HepG2 (cell line): ENCODE measurements around the gene GADD45GIP1. TPM values are rescaled to one million over a fixed set of nuclear protein-coding genes. Genes with fewer than 3 reads are reported as not detected.
A peak's percentile ranks its signal among the peaks of the same experiment; 100 is the strongest.

Experiments used
- ARID4A ChIP-seq: sonication (generic); formaldehyde crosslinking; IDR thresholded peaks from 2 replicates; pipeline ENCODE4 v1.5.0; 2020; ENCODE audit warnings: mild to moderate bottlenecking, missing genetic modification reagents, borderline replicate concordance
- FOXA3 ChIP-seq: IDR thresholded peaks from 2 replicates; pipeline ENCODE4 v1.6.1; 2016; ENCODE audit warnings: missing genetic modification reagents, missing compliant biosample characterization
- FOXC1 ChIP-seq: sonication (generic); formaldehyde crosslinking; IDR thresholded peaks from 2 replicates; pipeline ENCODE4 v1.8.0; 2022; ENCODE audit warnings: mild to moderate bottlenecking, missing genetic modification reagents, borderline replicate concordance
- HHEX ChIP-seq: IDR thresholded peaks from 2 replicates; pipeline ENCODE4 v1.6.1; 2016; ENCODE audit warnings: control low read depth
- KAT7 ChIP-seq: IDR thresholded peaks from 2 replicates; pipeline ENCODE4 v1.6.1; 2018; ENCODE audit warnings: borderline replicate concordance, missing compliant biosample characterization
- KLF13 ChIP-seq: sonication (generic); formaldehyde crosslinking; IDR thresholded peaks from 2 replicates; pipeline ENCODE4 v1.4.0; 2020; ENCODE audit warnings: mild to moderate bottlenecking, missing genetic modification reagents
- MYNN ChIP-seq: sonication (generic); formaldehyde crosslinking; IDR thresholded peaks from 2 replicates; pipeline ENCODE4 v1.4.0; 2020; ENCODE audit warnings: mild to moderate bottlenecking, low read depth, missing genetic modification reagents
- RFXAP ChIP-seq: sonication (generic); formaldehyde crosslinking; IDR thresholded peaks from 2 replicates; pipeline ENCODE4 v1.4.0; 2020; ENCODE audit warnings: missing genetic modification reagents, borderline replicate concordance
- SIN3A ChIP-seq: IDR thresholded peaks from 2 replicates; pipeline ENCODE4 v1.6.1; 2011; ENCODE audit warnings: low read depth, mild to moderate bottlenecking, control low read depth, low read length, borderline replicate concordance
- TARDBP ChIP-seq: sonication (generic); formaldehyde crosslinking; IDR thresholded peaks from 2 replicates; pipeline ENCODE4 v1.8.0; 2022; ENCODE audit warnings: mild to moderate bottlenecking, missing genetic modification reagents
- XRCC5 ChIP-seq: fragments of 200-400 bp; formaldehyde crosslinking; optimal IDR thresholded peaks from 2 replicates; pipeline ENCODE3; 2017; ENCODE audit warnings: mild to moderate bottlenecking, low read length
- YEATS4 ChIP-seq: sonication (generic); formaldehyde crosslinking; IDR thresholded peaks from 2 replicates; pipeline ENCODE4 v1.4.0; 2020; ENCODE audit warnings: missing genetic modification reagents, borderline replicate concordance
- ZFX ChIP-seq: sonication (generic); formaldehyde crosslinking; IDR thresholded peaks from 2 replicates; pipeline ENCODE4 v1.4.0; 2020; ENCODE audit warnings: mild to moderate bottlenecking, low read depth, missing genetic modification reagents, moderate library complexity
- ZNF331 ChIP-seq: sonication (generic); formaldehyde crosslinking; IDR thresholded peaks from 2 replicates; pipeline ENCODE4 v1.4.0; 2020; ENCODE audit warnings: missing genetic modification reagents
- ZNF772 ChIP-seq: sonication (generic); formaldehyde crosslinking; IDR thresholded peaks from 2 replicates; pipeline ENCODE4 v1.5.0; 2020; ENCODE audit warnings: mild to moderate bottlenecking, missing genetic modification reagents
- polyA plus RNA-seq, 8 experiments: library from polyadenylated mRNA; depleted of rRNA in 3 of 8; stranded (reverse) in 7 of 8; unstranded in 1 of 8; fragments of >200 nt; fragmentation: Illumina TruSeq in 4 of 8; extraction: Trizol in 4 of 8; gene quantifications; 2 replicates each; pipeline versions ENCODE4 v1.2.1 to v1.2.3, GENCODE V29; 2011 to 2016; ENCODE audit warnings: low read depth in 4 of 8, missing spikeins in 1 of 8, mixed read lengths in 1 of 8; ENCODE audit not compliant: insufficient read depth in 1 of 8
- total RNA-seq, 5 experiments: library from RNA; depleted of rRNA; stranded (reverse); fragments of >200 nt; fragmentation: Illumina TruSeq; extraction: Trizol; gene quantifications; 2 replicates each; pipeline ENCODE4 v1.2.3, GENCODE V29; 2016; ENCODE audit warnings: low read depth in 1 of 5
- TF ChIP-seq, protein P1 (sequence below): sonication (generic); formaldehyde crosslinking; IDR thresholded peaks from 2 replicates; pipeline ENCODE4 v1.5.0; 2020; ENCODE audit warnings: missing genetic modification reagents
- TF ChIP-seq, protein P2 (sequence below): sonication (generic); formaldehyde crosslinking; IDR thresholded peaks from 2 replicates; pipeline ENCODE4 v1.4.0; 2020; ENCODE audit warnings: missing genetic modification reagents
- TF ChIP-seq, protein P3 (sequence below): sonication (generic); formaldehyde crosslinking; IDR thresholded peaks from 2 replicates; pipeline ENCODE4 v1.4.0; 2020; ENCODE audit warnings: missing genetic modification reagents

The GADD45GIP1 gene
- total and polyA plus RNA-seq, 2 of the 13 experiments (the other 11 are each of a cell fraction or from before 2014, with no cell fraction given): 24.6 to 30.7 TPM

- TF ChIP-seq, protein P1, sequence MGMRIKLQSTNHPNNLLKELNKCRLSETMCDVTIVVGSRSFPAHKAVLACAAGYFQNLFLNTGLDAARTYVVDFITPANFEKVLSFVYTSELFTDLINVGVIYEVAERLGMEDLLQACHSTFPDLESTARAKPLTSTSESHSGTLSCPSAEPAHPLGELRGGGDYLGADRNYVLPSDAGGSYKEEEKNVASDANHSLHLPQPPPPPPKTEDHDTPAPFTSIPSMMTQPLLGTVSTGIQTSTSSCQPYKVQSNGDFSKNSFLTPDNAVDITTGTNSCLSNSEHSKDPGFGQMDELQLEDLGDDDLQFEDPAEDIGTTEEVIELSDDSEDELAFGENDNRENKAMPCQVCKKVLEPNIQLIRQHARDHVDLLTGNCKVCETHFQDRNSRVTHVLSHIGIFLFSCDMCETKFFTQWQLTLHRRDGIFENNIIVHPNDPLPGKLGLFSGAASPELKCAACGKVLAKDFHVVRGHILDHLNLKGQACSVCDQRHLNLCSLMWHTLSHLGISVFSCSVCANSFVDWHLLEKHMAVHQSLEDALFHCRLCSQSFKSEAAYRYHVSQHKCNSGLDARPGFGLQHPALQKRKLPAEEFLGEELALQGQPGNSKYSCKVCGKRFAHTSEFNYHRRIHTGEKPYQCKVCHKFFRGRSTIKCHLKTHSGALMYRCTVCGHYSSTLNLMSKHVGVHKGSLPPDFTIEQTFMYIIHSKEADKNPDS: no peak
- TF ChIP-seq KAT7 (CRISPR knock-in tag) (0 out of 2 replicates have a peak, but pooled peaks have one; percentile 10), TARDBP (CRISPR knock-in tag) (no peak), ARID4A (0 out of 2 replicates have a peak, but pooled peaks have one; percentile 12), FOXA3 (0 out of 2 replicates have a peak, but pooled peaks have one; percentile 6), MYNN (no peak), XRCC5 (no peak), ZFX (CRISPR knock-in tag) (peak; percentile 56; the same call in 1 of the 2 replicates), KLF13 (CRISPR knock-in tag) (no peak), ZNF331 (CRISPR knock-in tag) (no peak), RFXAP (CRISPR knock-in tag) (no peak), ZNF772 (CRISPR knock-in tag) (no peak), FOXC1 (CRISPR knock-in tag) (no peak), HHEX (CRISPR knock-in tag) (no peak), YEATS4 (peak; percentile 10; the same call in 1 of the 2 replicates), SIN3A (no peak)
- TF ChIP-seq, protein P2, sequence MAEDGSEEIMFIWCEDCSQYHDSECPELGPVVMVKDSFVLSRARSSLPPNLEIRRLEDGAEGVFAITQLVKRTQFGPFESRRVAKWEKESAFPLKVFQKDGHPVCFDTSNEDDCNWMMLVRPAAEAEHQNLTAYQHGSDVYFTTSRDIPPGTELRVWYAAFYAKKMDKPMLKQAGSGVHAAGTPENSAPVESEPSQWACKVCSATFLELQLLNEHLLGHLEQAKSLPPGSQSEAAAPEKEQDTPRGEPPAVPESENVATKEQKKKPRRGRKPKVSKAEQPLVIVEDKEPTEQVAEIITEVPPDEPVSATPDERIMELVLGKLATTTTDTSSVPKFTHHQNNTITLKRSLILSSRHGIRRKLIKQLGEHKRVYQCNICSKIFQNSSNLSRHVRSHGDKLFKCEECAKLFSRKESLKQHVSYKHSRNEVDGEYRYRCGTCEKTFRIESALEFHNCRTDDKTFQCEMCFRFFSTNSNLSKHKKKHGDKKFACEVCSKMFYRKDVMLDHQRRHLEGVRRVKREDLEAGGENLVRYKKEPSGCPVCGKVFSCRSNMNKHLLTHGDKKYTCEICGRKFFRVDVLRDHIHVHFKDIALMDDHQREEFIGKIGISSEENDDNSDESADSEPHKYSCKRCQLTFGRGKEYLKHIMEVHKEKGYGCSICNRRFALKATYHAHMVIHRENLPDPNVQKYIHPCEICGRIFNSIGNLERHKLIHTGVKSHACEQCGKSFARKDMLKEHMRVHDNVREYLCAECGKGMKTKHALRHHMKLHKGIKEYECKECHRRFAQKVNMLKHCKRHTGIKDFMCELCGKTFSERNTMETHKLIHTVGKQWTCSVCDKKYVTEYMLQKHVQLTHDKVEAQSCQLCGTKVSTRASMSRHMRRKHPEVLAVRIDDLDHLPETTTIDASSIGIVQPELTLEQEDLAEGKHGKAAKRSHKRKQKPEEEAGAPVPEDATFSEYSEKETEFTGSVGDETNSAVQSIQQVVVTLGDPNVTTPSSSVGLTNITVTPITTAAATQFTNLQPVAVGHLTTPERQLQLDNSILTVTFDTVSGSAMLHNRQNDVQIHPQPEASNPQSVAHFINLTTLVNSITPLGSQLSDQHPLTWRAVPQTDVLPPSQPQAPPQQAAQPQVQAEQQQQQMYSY (CRISPR knock-in tag): no peak
- TF ChIP-seq, protein P3, sequence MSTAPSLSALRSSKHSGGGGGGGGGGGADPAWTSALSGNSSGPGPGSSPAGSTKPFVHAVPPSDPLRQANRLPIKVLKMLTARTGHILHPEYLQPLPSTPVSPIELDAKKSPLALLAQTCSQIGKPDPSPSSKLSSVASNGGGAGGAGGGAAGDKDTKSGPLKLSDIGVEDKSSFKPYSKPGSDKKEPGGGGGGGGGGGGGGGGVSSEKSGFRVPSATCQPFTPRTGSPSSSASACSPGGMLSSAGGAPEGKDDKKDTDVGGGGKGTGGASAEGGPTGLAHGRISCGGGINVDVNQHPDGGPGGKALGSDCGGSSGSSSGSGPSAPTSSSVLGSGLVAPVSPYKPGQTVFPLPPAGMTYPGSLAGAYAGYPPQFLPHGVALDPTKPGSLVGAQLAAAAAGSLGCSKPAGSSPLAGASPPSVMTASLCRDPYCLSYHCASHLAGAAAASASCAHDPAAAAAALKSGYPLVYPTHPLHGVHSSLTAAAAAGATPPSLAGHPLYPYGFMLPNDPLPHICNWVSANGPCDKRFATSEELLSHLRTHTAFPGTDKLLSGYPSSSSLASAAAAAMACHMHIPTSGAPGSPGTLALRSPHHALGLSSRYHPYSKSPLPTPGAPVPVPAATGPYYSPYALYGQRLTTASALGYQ (CRISPR knock-in tag): peak; percentile 20; the same call in 1 of the 2 replicates
Measured at GRCh38 chr19:12946092-12946721, 10.8 kb downstream of the GADD45GIP1 start (continued).
